OCI-M2 (cell line): ENCODE measurements around the gene PLCB2.

Source experiments
- DNase-seq: peaks from one replicate; lab custom pipeline; 2025; ENCODE audit not compliant: unreplicated experiment; lab: John Stamatoyannopoulos, UW

The PLCB2 gene

GRCh38 chr15:40274350-40275274 lies 33.1 kb downstream of the PLCB2 start:
- peak; percentile 66 for DNase-seq

DNA sequence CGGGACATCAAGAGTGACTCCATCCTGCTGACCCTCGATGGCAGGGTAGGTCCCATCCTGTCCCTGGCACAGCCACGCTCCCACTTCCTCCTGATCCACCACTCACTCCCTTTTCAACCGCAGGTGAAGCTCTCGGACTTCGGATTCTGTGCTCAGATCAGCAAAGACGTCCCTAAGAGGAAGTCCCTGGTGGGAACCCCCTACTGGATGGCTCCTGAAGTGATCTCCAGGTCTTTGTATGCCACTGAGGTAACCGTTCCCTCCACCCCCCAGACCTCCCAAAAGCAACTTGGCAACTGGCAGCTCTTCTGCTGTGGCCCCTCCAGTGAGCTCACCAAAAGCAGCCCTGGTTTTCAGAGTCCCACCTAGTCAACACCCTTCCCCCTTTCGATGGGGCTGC lies 34.3 kb downstream of the PLCB2 start:
- no peak for DNase-seq

DNA sequence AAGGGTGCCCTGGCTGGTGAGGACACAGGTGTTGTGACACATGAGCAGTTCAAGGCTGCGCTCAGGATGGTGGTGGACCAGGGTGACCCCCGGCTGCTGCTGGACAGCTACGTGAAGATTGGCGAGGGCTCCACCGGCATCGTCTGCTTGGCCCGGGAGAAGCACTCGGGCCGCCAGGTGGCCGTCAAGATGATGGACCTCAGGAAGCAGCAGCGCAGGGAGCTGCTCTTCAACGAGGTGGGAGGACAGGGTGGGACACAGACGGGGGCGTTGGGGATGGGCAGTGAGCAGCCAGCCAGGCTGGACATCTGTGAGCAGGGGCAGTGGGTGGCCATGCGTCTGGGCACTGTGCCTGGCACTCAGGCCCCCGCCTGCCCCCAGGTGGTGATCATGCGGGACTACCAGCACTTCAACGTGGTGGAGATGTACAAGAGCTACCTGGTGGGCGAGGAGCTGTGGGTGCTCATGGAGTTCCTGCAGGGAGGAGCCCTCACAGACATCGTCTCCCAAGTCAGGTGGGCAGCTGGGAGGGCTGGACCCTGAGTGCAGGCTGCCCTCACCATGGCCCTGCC lies 35.2 kb downstream of the PLCB2 start:
- DNase-seq, result no peak

DNA sequence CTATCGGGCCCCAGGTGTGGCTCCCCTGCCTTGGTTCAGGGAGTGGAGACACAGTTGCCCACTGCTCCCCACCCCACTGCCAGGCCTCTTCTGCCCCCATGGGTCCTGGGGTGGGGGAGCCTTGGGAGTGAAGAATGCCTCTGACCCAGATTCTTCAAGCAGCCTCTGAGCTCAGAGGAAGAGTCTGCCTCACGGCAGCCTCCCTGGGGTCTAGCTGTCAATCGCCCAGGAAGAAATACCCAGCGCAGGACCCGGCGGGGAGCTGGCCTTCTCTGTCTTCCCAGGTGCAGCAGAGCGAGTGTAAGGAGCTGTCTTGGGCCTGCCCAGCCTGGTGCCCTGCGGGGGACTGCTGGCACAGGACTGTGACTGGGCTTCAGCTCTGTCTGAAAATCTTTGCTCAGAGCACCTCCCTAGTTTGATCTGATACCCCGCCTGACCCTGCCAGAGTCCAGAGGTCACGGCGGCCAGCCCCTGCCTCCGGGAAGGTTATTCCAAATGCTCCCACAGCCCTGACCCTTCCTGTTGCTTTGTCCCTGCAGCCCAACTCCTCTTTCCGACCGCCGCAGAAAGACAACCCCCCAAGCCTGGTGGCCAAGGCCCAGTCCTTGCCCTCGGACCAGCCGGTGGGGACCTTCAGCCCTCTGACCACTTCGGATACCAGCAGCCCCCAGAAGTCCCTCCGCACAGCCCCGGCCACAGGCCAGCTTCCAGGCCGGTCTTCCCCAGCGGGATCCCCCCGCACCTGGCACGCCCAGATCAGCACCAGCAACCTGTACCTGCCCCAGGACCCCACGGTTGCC lies 35.9 kb downstream of the PLCB2 start:
- no peak for DNase-seq

- DNase-seq, result no peak
These were observed 37.3 kb downstream of the PLCB2 start for GRCh38 chr15:40270246-40270995.

DNA sequence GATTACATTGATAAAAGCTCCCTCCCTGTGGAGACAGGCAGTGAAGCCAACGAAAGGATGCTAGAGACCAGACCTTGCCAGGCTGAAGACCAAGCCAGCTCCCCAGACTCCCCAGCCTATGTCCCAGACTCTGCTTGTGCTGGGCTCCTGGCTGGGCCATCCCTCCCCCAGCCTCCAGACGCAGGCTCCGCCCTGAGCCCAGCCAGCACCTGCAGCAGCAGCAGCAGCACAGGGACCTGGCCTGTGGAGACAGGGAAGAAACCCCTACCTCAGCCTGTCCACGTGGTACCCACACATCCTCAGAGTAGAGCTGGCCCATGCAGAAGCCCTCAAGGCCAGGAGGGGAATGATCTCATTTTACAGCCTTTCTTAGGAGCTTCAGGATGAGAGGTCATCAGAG lies 38.1 kb downstream of the PLCB2 start:
- no peak for DNase-seq

- no peak for DNase-seq
These were observed 40.1 kb downstream of the PLCB2 start for GRCh38 chr15:40267670-40268069.

DNA sequence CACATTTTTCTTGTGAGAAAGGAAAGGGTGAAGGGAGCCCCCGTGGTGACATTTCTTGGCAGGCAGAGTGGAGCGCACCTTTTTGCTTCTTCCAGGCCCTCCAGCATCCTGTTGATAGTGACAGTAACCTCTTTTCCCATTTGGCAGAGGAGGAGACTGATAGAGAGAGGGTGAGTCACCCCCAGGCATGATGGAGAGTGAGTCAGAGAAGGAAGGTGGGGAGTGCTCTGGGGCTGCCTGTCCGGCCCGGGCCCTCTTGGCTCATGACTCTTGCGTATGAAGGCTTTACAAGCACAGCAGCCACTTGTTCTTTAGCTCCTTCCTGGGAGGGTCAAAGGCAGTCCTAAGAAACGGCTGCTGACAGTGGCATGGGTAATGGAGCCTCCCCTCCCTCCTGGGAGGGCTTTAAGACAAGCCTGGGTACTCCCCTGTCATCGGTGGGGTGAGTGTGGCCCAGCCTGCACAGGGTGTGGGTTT lies 40.9 kb downstream of the PLCB2 start:
- no peak for DNase-seq

GRCh38 chr15:40265875-40266274 lies 41.9 kb downstream of the PLCB2 start:
- no peak for DNase-seq

DNA sequence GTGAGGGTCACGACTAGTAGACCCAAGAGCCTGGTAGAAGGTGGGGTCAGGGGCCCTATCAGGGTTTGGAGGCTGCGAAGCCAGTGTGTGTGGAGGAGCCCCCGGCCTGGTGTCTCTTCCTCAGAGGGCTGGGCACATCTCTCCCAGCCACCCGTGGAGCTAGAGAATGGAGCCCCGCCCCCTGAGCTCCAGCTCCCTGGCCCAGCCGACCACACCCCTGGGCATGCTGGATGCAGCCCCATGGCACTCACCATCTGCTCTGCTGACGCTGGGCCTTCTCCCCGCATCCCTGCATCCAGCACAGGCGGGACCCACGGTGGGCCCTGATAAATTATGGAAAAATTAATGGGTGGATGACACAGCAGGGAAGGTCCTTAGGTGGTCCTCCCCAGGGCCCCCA lies 42.4 kb downstream of the PLCB2 start:
- DNase-seq, result no peak

DNA sequence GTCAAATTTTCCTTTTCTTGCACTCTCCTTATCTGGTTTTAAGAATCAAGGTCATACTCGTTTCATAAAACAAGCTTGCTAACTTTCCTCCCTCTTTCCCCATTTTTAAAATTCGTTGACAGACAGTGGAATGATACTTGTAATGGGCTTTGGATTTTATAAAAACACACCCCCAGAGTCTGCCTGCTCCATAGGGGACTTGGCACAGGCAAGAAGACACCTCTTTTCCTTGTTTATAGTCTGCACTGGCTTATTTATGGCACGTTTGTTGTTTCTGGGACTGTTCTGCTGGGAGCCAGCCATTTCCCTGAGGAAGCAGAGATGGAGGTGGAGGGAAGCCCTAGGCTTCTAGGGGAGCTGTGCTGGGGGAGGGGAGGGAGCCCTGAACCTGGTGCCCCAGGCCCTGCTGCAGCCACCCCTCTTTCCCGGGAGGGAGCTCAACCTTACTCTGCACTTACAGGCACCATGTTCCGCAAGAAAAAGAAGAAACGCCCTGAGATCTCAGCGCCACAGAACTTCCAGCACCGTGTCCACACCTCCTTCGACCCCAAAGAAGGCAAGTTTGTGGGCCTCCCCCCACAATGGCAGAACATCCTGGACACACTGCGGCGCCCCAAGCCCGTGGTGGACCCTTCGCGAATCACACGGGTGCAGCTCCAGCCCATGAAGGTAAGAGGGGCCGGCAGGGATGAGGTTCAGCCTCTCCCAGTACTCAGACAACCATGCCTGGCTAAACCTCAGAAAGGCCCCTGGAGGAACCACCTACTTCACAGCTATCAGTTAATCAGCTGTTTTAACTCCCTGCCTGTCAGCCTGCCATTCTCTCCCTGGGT lies 43.2 kb downstream of the PLCB2 start:
- no peak for DNase-seq

DNA sequence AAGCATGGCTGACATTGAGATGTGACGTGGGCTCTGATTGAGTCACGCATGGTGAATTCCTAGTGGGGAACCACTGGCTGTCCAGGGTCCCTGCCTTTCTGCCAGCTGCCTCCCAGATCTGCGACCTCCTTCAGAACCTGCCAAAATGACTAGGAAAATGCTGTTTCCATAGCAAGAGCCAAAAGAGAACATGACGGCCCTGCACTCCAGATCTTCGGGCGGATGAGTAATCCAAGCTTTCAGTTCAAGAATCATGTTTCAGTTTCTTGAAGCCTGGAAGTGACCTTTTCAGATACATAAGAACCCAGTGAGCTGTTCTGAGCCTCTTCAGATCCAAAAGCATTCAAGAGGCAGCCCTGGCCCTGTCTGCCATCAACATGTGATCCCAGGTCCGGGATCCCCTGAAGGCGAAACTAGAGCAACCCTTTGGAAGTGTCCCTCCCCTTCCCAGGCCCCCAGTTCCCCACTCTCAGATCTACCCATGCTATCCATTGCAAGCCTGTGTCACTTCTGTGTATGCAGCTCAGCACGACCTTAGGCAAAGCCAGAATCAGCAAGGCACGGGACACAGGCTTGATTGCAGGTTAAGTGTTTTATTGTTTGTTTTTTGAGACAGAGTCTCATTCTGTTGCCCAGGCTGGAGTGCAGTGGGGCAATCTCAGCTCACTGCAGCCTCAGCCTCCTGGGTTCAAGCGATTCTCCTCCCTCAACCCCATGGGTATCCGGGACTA lies 44.5 kb downstream of the PLCB2 start:
- no peak for DNase-seq

GRCh38 chr15:40259021-40259420 lies 48.7 kb downstream of the PLCB2 start:
- DNase-seq, result no peak

GRCh38 chr15:40258544-40258943 lies 49.2 kb downstream of the PLCB2 start:
- DNase-seq, result no peak

GRCh38 chr15:40257656-40258450 lies 49.9 kb downstream of the PLCB2 start:
- no peak for DNase-seq

DNA sequence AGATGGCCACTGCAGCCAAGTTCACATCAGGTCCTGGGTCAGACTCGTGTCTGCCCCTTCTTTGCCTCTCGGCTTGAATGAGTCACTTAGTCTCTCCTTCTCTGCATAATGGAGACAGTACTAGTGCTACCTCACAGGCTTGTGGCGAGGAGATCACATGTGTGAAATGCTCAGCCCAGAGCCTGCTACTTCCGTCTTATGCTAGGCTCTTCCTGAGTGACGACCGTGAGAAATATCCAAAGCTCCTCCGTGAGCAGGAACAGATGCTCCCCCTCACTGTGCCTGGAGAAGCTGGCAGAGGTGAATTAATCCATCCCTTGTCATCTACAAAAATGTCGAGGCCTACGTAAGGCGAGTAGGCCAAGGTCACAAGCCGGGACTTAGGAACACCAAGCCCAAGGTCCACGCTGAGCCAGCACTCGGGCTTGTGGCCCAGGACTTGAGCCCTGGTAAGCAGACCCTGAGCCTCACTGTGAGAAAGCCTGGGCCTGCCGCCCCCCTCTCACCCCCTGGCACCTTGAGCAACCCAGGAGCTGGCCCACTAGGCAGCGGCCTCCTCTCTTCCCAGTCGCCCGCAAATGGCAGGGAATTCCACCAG lies 51.0 kb downstream of the PLCB2 start:
- no peak for DNase-seq

DNA sequence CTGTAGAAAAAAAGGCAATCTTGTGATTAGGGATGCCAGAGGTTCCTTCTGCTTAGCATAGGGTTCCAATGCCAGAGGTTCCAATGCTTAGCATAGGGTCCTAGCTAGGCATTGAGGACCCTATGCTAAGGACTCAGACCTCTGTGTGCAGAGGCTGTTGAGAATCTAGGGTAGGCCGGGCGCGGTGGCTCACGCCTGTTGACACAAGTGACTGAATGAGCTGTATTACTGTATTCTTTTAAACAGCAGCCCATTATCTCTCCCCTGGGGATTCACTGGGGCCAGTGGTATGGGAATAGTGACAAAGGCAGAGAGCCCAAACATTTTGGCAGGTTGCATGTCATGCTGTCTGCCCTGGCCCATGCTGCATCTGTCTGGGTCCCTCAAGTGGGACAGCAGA lies 52.7 kb downstream of the PLCB2 start:
- no peak for DNase-seq

GRCh38 chr15:40254452-40254851 lies 53.3 kb downstream of the PLCB2 start:
- DNase-seq, result no peak
